Keratinocyte (primary cell): ENCODE results near the gene PEDS1.

Experiments used
- CTCF ChIP-seq, 3 experiments: IDR thresholded peaks in 1 of 3; conservative IDR thresholded peaks in 1 of 3; optimal IDR thresholded peaks in 1 of 3; 2 replicates in 2 of 3; 3 replicates in 1 of 3; pipeline versions ENCODE3 to v1.5.1; 2011; ENCODE audit warnings: low read length in 3 of 3, mild to moderate bottlenecking in 3 of 3, moderate library complexity in 2 of 3, control low read depth in 1 of 3, inconsistent platforms in 1 of 3; ENCODE audit not compliant: insufficient read depth in 2 of 3; ENCODE audit errors: extremely low read depth in 1 of 3
- EZH2 ChIP-seq: IDR thresholded peaks from one replicate; pipeline ENCODE4 v1.6.1; 2012; ENCODE audit warnings: inconsistent platforms, mild to moderate bottlenecking, low read length, moderate library complexity

- TF ChIP-seq CTCF (optimal IDR thresholded peaks at IDR 0.05 in 1 of 3, IDR thresholded peaks at IDR 0.05 in 1 of 3, conservative IDR thresholded peaks at IDR 0.05 in 1 of 3; ENCODE audit: extremely low read depth in 1 of 3, insufficient read depth in 2 of 3, low read length in 3 of 3) (peak in 2 of 3 experiments; percentile 18 to 36), EZH2 (no peak)
These were observed 12.4 kb upstream of the PEDS1 start for GRCh38 chr20:50165684-50166554.
